ENCODE measurements around the gene MTRR.

Gene MTRR

GRCh38 chr5:7866196-7866595 lies 2.8 kb upstream of the MTRR start:
- H3K36me3 ChIP-seq (ENCODE audit: control insufficient read depth, insufficient read depth, low read length): no peaks in the 10 kb centered on the region
- H3K79me2 ChIP-seq: peaks cover 8% of the 10 kb centered on the region
- H3K9ac ChIP-seq: no peak overlapping the region
- H3K4me1 ChIP-seq: no peaks in the 10 kb centered on the region
- H2AFZ ChIP-seq: no peak overlapping the region
- H3K9me3 ChIP-seq (ENCODE audit: control insufficient read depth, low read length): no peaks in the 10 kb centered on the region
- no peak overlapping the region for H3K27ac ChIP-seq
- no peaks in the 10 kb centered on the region for H3K27me3 ChIP-seq (ENCODE audit: control insufficient read depth, insufficient read depth, low read length)
- no peak for TF ChIP-seq CTCF (IDR thresholded peaks at IDR 0.05)
- no peak overlapping the region for H3K4me3 ChIP-seq (ENCODE audit: low read depth, low read length)
- H3K4me2 ChIP-seq (ENCODE audit: low read length): no peak overlapping the region

- H3K36me3 ChIP-seq (ENCODE audit: control insufficient read depth, insufficient read depth, low read length): no peaks in the 10 kb centered on the region
- H3K27ac ChIP-seq: no peak overlapping the region
- peak overlapping the region; percentile 25 for H3K4me3 ChIP-seq (ENCODE audit: low read depth, low read length)
- no peak for TF ChIP-seq CTCF (IDR thresholded peaks at IDR 0.05)
- no peaks in the 10 kb centered on the region for H3K27me3 ChIP-seq (ENCODE audit: control insufficient read depth, insufficient read depth, low read length)
- peaks cover 8% of the 10 kb centered on the region for H3K79me2 ChIP-seq
- H2AFZ ChIP-seq: no peak overlapping the region
- peak overlapping the region; percentile 20 for H3K4me2 ChIP-seq (ENCODE audit: low read length)
- no peak overlapping the region for H3K9ac ChIP-seq
- no peaks in the 10 kb centered on the region for H3K4me1 ChIP-seq
- no peaks in the 10 kb centered on the region for H3K9me3 ChIP-seq (ENCODE audit: control insufficient read depth, low read length)
Observed at GRCh38 chr5:7867260-7867659, 1.7 kb upstream of the MTRR start.

- H3K9ac ChIP-seq: peak overlapping the region; percentile 6
- no peaks in the 10 kb centered on the region for H3K36me3 ChIP-seq (ENCODE audit: control insufficient read depth, insufficient read depth, low read length)
- H3K27me3 ChIP-seq (ENCODE audit: control insufficient read depth, insufficient read depth, low read length): no peaks in the 10 kb centered on the region
- no peaks in the 10 kb centered on the region for H3K9me3 ChIP-seq (ENCODE audit: control insufficient read depth, low read length)
- peak overlapping the region; percentile 79 for H3K4me2 ChIP-seq (ENCODE audit: low read length)
- no peaks in the 10 kb centered on the region for H3K4me1 ChIP-seq
- H3K79me2 ChIP-seq: peaks cover 8% of the 10 kb centered on the region
- H2AFZ ChIP-seq: peak overlapping the region; percentile 62
- TF ChIP-seq CTCF (IDR thresholded peaks at IDR 0.05): no peak
- peak overlapping the region; percentile 83 for H3K4me3 ChIP-seq (ENCODE audit: low read depth, low read length)
- peak overlapping the region; percentile 13 for H3K27ac ChIP-seq
Observed at GRCh38 chr5:7868427-7868772, 548 bp upstream of the MTRR start.

- no peaks in the 10 kb centered on the region for H3K4me1 ChIP-seq
- peaks cover 8% of the 10 kb centered on the region for H3K79me2 ChIP-seq
- peak overlapping the region; percentile 39 for H3K27ac ChIP-seq
- H3K36me3 ChIP-seq (ENCODE audit: control insufficient read depth, insufficient read depth, low read length): no peaks in the 10 kb centered on the region
- peak overlapping the region; percentile 62 for H2AFZ ChIP-seq
- no peak for TF ChIP-seq CTCF (IDR thresholded peaks at IDR 0.05)
- H3K27me3 ChIP-seq (ENCODE audit: control insufficient read depth, insufficient read depth, low read length): no peaks in the 10 kb centered on the region
- peak overlapping the region; percentile 83 for H3K4me3 ChIP-seq (ENCODE audit: low read depth, low read length)
- no peaks in the 10 kb centered on the region for H3K9me3 ChIP-seq (ENCODE audit: control insufficient read depth, low read length)
- peak overlapping the region; percentile 79 for H3K4me2 ChIP-seq (ENCODE audit: low read length)
- peak overlapping the region; percentile 25 for H3K9ac ChIP-seq
Observed at GRCh38 chr5:7869474-7870136, 657 bp downstream of the MTRR start.

- Histone ChIP-seq H3K9me3 (ENCODE audit: control insufficient read depth, low read length) (no peaks in the 10 kb centered on the region), H3K9ac (no peak overlapping the region), H2AFZ (no peak overlapping the region), H3K4me2 (ENCODE audit: low read length) (no peak overlapping the region), H3K4me3 (ENCODE audit: low read depth, low read length) (no peak overlapping the region), H3K4me1 (no peaks in the 10 kb centered on the region), H3K27me3 (ENCODE audit: control insufficient read depth, insufficient read depth, low read length) (no peaks in the 10 kb centered on the region), H3K27ac (no peak overlapping the region), H3K36me3 (ENCODE audit: control insufficient read depth, insufficient read depth, low read length) (no peaks in the 10 kb centered on the region), H3K79me2 (peaks cover 12% of the 10 kb centered on the region)
- TF ChIP-seq CTCF (IDR thresholded peaks at IDR 0.05): no peak
Observed at GRCh38 chr5:7871653-7872052, 2.7 kb downstream of the MTRR start.
